Endothelial cell of umbilical vein (primary cell): ENCODE measurements around the gene B4GALNT1. TPM values are rescaled to one million over a fixed set of nuclear protein-coding genes. Genes with fewer than 3 reads are reported as not detected.

Experiments used
- BruUV-seq: library from RNA; stranded (reverse); fragments of 400-500 nt; replicated peaks from 2 replicates; lab custom pipeline; 2021; lab: Mats Ljungman, UMichigan
- CTCF ChIA-PET: fragments of 300-600, 350-600 bp; sonication (Branson Sonifier 250); formaldehyde crosslinking; loops from one replicate; lab custom pipeline; 2021; ENCODE audit warnings: antibody characterized with exemption, inconsistent platforms; lab: Charles Lee
- POLR2A ChIA-PET: fragments of 300-600, 350-600 bp; sonication (Branson Sonifier 250); formaldehyde crosslinking; loops from one replicate; lab custom pipeline; 2021; ENCODE audit warnings: antibody characterized with exemption, inconsistent platforms; lab: Charles Lee
- DNase-seq: peaks from one replicate; pipeline ENCODE4 v3.0.0-alpha.2; 2011; ENCODE audit warnings: low read depth, low spot score
- FAIRE-seq: peaks from 2 replicates; lab custom pipeline; 2011; peaks lifted over from hg19 to GRCh38; lab: Jason Lieb, UNC
- H2AFZ ChIP-seq: 2 replicates; pipeline ENCODE4 v1.6.0; 2012; ENCODE audit warnings: low read depth, low read length, control low read depth, inconsistent platforms
- H3K27ac ChIP-seq: 2 replicates; pipeline ENCODE4 v1.5.1; 2011; ENCODE audit warnings: low read depth, mild to moderate bottlenecking, control low read depth, low read length, moderate library complexity; ENCODE audit not compliant: insufficient read depth
- H3K27me3 ChIP-seq, 2 experiments: 2 replicates each; pipeline versions ENCODE4 v1.6.0 to v1.6.1; 2011; ENCODE audit warnings: low read length in 2 of 2, mixed read lengths in 1 of 2; ENCODE audit not compliant: control insufficient read depth in 2 of 2, insufficient read depth in 2 of 2
- H3K36me3 ChIP-seq, 2 experiments: 2 replicates in 1 of 2; 3 replicates in 1 of 2; pipeline ENCODE4 v1.5.1; 2011; ENCODE audit warnings: low read length in 2 of 2, mild to moderate bottlenecking in 1 of 2, moderate library complexity in 1 of 2; ENCODE audit not compliant: control insufficient read depth in 2 of 2, insufficient read depth in 2 of 2; ENCODE audit errors: extremely low read depth in 1 of 2
- H3K4me1 ChIP-seq: 3 replicates; pipeline ENCODE4 v1.5.1; 2011; ENCODE audit warnings: mild to moderate bottlenecking, low read length; ENCODE audit not compliant: control insufficient read depth, insufficient read depth; ENCODE audit errors: extremely low read depth
- H3K4me2 ChIP-seq: 2 replicates; pipeline ENCODE4 v1.6.1; 2011; ENCODE audit warnings: low read length, control low read depth, mixed read lengths; ENCODE audit not compliant: insufficient read depth
- H3K4me3 ChIP-seq, 3 experiments: fragments of 200-600 bp in 1 of 3; sonication (generic), shearing (Covaris generic) in 1 of 3; replicated peaks in 1 of 3; 2 replicates each; pipeline ENCODE4 v1.5.1; 2011 to 2016; ENCODE audit warnings: control low read depth in 3 of 3, low read length in 3 of 3, mild to moderate bottlenecking in 2 of 3, inconsistent platforms in 1 of 3, low read depth in 1 of 3, moderate library complexity in 1 of 3; ENCODE audit not compliant: insufficient read depth in 1 of 3
- H3K79me2 ChIP-seq: 2 replicates; pipeline ENCODE4 v1.6.0; 2012; ENCODE audit warnings: low read length, inconsistent platforms; ENCODE audit not compliant: control insufficient read depth, insufficient read depth
- H3K9ac ChIP-seq: replicated peaks from 2 replicates; pipeline ENCODE3; 2011; ENCODE audit warnings: low read length, control low read depth; ENCODE audit not compliant: insufficient read depth; ENCODE audit errors: extremely low read depth
- H3K9me1 ChIP-seq: replicated peaks from 3 replicates; pipeline ENCODE4 v1.6.0; 2011; ENCODE audit warnings: mild to moderate bottlenecking, low read length; ENCODE audit not compliant: control insufficient read depth, insufficient read depth; ENCODE audit errors: extremely low read depth
- H3K9me3 ChIP-seq: replicated peaks from 2 replicates; pipeline ENCODE4 v1.5.1; 2012; ENCODE audit warnings: low read length, inconsistent platforms; ENCODE audit not compliant: control insufficient read depth, insufficient read depth
- H4K20me1 ChIP-seq: replicated peaks from 2 replicates; pipeline ENCODE3; 2011; ENCODE audit warnings: mild to moderate bottlenecking, low read length; ENCODE audit not compliant: control insufficient read depth, insufficient read depth; ENCODE audit errors: extremely low read depth
- CTCF ChIP-seq, 2 donors: IDR thresholded peaks; 1 replicate in 1 of 2; 2 replicates in 1 of 2; pipeline ENCODE4 v1.5.1; 2011; ENCODE audit warnings: low read length in 2 of 2, mild to moderate bottlenecking in 2 of 2, moderate library complexity in 2 of 2, control low read depth in 1 of 2, inconsistent platforms in 1 of 2, low read depth in 1 of 2; ENCODE audit not compliant: insufficient read depth in 1 of 2; ENCODE audit errors: extremely low read depth in 1 of 2
- FOS ChIP-seq: IDR thresholded peaks from 2 replicates; pipeline ENCODE4 v1.6.1; 2011; ENCODE audit warnings: mild to moderate bottlenecking, low read length, moderate library complexity, borderline replicate concordance; ENCODE audit not compliant: insufficient read depth
- GATA2 ChIP-seq: IDR thresholded peaks from 2 replicates; pipeline ENCODE4 v1.7.0; 2011; ENCODE audit warnings: low read depth, mild to moderate bottlenecking, moderate library complexity, mixed read lengths, low read length; ENCODE audit not compliant: insufficient read length, insufficient read depth
- MAX ChIP-seq: IDR thresholded peaks from 2 replicates; pipeline ENCODE4 v1.6.1; 2011; ENCODE audit not compliant: insufficient read depth, insufficient read length
- POLR2A ChIP-seq: IDR thresholded peaks from 2 replicates; pipeline ENCODE4 v1.6.1; 2012; ENCODE audit warnings: low read depth, mild to moderate bottlenecking, control low read depth, low read length
- dilution Hi-C: fragments of 300-500 bp; cut with MboI; formaldehyde crosslinking; loops from one replicate; pipeline ENCODE4 v1.15.0; 2019; ENCODE audit warnings: low sequenced_read_pairs; ENCODE audit not compliant: extremely low pct_ligation_motif_present
- intact Hi-C: fragments of 100-400 bp; cut with micrococcal nuclease; formaldehyde crosslinking; loops from one replicate; pipeline ENCODE4 v1.10.0; 2022
- polyA plus RNA-seq, 4 experiments: library from polyadenylated mRNA; depleted of rRNA in 3 of 4; stranded (reverse) in 3 of 4; unstranded in 1 of 4; fragments of >200 nt; gene quantifications; 2 replicates each; pipeline versions ENCODE4 v1.2.1 to v1.2.3, GENCODE V29; 2011 to 2012; ENCODE audit warnings: missing spikeins in 1 of 4
- total RNA-seq: library from RNA; stranded (reverse); gene quantifications from 2 replicates; pipeline ENCODE4 v1.2.3, GENCODE V29; 2021

The B4GALNT1 gene
- total and polyA plus RNA-seq, 2 donors (not counting 3 experiments of a cell fraction or from before 2014, with no cell fraction given), result 0.33 to 0.35 TPM

- POLR2A ChIA-PET, result no interaction called here
- FAIRE-seq, result no peak
- Histone ChIP-seq H3K36me3 (no peaks in the 10 kb centered on the region), H3K79me2 (no peaks in the 10 kb centered on the region), H3K27me3 (peaks cover 3 to 9% of the 10 kb centered on the region in 2 experiments), H3K9me1 (no peaks in the 10 kb centered on the region), H2AFZ (no peak overlapping the region), H3K27ac (no peak overlapping the region), H3K9ac (no peak overlapping the region), H3K4me1 (peaks cover 5% of the 10 kb centered on the region), H3K4me3 (no peak overlapping the region), H3K9me3 (no peaks in the 10 kb centered on the region), H4K20me1 (no peaks in the 10 kb centered on the region), H3K4me2 (no peak overlapping the region)
- intact Hi-C loops, result no loop called here
- DNase-seq, result no peak
- CTCF ChIA-PET, result interaction anchor here (0.5 to 3.3 kb wide), 7 partner anchors 9 to 345 kb away, joined by 3 to 63 read pairs (median 4); partner anchors contain the start of gene B4GALNT1
- BruUV-seq, result no TSS peak
- dilution Hi-C loops, result no loop called here
- TF ChIP-seq CTCF (IDR thresholded peaks at IDR 0.05; ENCODE audit: extremely low read depth in 1 of 2, insufficient read depth in 1 of 2, low read depth in 1 of 2, low read length in 2 of 2) (no peak), POLR2A (no peak), FOS (no peak), GATA2 (no peak), MAX (no peak)
These were observed 40.3 kb downstream of the B4GALNT1 start for GRCh38 chr12:57592551-57593165.
